ENCODE results near the gene EXOSC10.

DNA sequence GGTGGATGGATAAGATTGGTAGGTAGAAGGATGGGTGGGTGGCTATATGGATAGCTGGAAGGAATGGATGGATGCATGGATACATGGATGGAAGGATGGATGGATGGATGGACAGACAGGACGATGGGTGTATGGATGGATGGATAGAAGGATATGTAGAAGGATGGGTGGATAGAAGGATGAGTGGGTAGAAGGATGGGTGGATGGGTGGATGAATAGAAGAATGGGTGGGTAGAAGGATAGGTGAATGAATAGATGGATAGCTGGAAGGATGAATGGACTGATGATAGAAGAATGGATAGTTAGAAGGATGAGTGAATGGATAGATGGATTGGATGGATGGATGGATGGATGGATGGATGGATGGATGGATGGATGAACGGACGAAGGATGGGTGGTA lies 57.6 kb downstream of the EXOSC10 start:
- no peak for TF ChIP-seq GATA1 (IDR thresholded peaks at IDR 0.05; ENCODE audit: low read depth, low read length)
- TF ChIP-seq POLR2A (IDR thresholded peaks at IDR 0.05; ENCODE audit: low read length): no peak
